ENCODE measurements around the gene ODF2L. TPM values are rescaled to one million over a fixed set of nuclear protein-coding genes. Genes with fewer than 3 reads are reported as not detected.
"Not testable (repeated sequence)": the region's sequence is repeated elsewhere in the genome, so short reads cannot be mapped to it uniquely, and the experiment has no call there.

The ODF2L gene
- total and polyA plus RNA-seq, 2 donors (not counting 1 experiment from before 2014, with no cell fraction given) = 16.7 to 25.9 TPM

GRCh38 chr1:86356247-86356646, 39.9 kb downstream of the ODF2L start:
- Histone ChIP-seq H2AFZ (ENCODE audit: low read length) (no peak overlapping the region), H3K4me3 (replicated peaks in 1 of 4; ENCODE audit: control extremely low read depth in 1 of 4, insufficient read depth in 1 of 4, low read depth in 3 of 4, low read length in 4 of 4) (no peak overlapping the region), H3K9me3 (ENCODE audit: control insufficient read depth, insufficient read depth, low read depth, low read length) (no peaks in the 10 kb centered on the region), H3K4me1 (ENCODE audit: control insufficient read depth, extremely low read depth, insufficient read depth, low read length) (no peaks in the 10 kb centered on the region), H3K4me2 (ENCODE audit: extremely low read depth, insufficient read depth, low read length) (no peak overlapping the region), H3K9ac (ENCODE audit: insufficient read depth, low read length) (no peak overlapping the region), H3K27ac (ENCODE audit: insufficient read depth, low read length) (no peak overlapping the region), H3K27me3 (ENCODE audit: control insufficient read depth, insufficient read depth, low read length) (no peaks in the 10 kb centered on the region), H4K20me1 (ENCODE audit: control insufficient read depth, extremely low read depth, insufficient read depth, low read length) (no peaks in the 10 kb centered on the region), H3K79me2 (ENCODE audit: control insufficient read depth, insufficient read depth, low read length) (no peaks in the 10 kb centered on the region), H3K36me3 (ENCODE audit: control insufficient read depth, insufficient read depth, low read length) (peaks cover 5% of the 10 kb centered on the region)
- TF ChIP-seq EZH2 (IDR thresholded peaks at IDR 0.05; ENCODE audit: low read length, missing control alignments) (no peak), CTCF (conservative IDR thresholded peaks at IDR 0.05 in 1 of 2, IDR thresholded peaks at IDR 0.05 in 1 of 2; ENCODE audit: low read depth in 1 of 2, low read length in 2 of 2) (peak in 1 of 2 donors; percentile 21)
- DNase-seq (ENCODE audit: low read depth in 2 of 2) = peak; percentile 19 to 22

GRCh38 chr1:86352086-86352485, 44.0 kb downstream of the ODF2L start:
- no peaks in the 10 kb centered on the region for H3K27me3 ChIP-seq (ENCODE audit: control insufficient read depth, insufficient read depth, low read length)
- H4K20me1 ChIP-seq (ENCODE audit: control insufficient read depth, extremely low read depth, insufficient read depth, low read length) = no peaks in the 10 kb centered on the region

GRCh38 chr1:86350230-86350629, 45.9 kb downstream of the ODF2L start:
- DNase-seq (ENCODE audit: low read depth in 2 of 2); H3K4me2 ChIP-seq (ENCODE audit: extremely low read depth, insufficient read depth, low read length); H3K27me3 ChIP-seq (ENCODE audit: control insufficient read depth, insufficient read depth, low read length); H3K4me1 ChIP-seq (ENCODE audit: control insufficient read depth, extremely low read depth, insufficient read depth, low read length); H3K36me3 ChIP-seq (ENCODE audit: control insufficient read depth, insufficient read depth, low read length); H3K9me3 ChIP-seq (ENCODE audit: control insufficient read depth, insufficient read depth, low read depth, low read length); H3K4me3 ChIP-seq (replicated peaks in 1 of 4; ENCODE audit: control extremely low read depth in 1 of 4, insufficient read depth in 1 of 4, low read depth in 3 of 4, low read length in 4 of 4); H3K27ac ChIP-seq (ENCODE audit: insufficient read depth, low read length); H3K9ac ChIP-seq (ENCODE audit: insufficient read depth, low read length); H3K79me2 ChIP-seq (ENCODE audit: control insufficient read depth, insufficient read depth, low read length); H2AFZ ChIP-seq (ENCODE audit: low read length); H4K20me1 ChIP-seq (ENCODE audit: control insufficient read depth, extremely low read depth, insufficient read depth, low read length): not testable (repeated sequence)

More at GRCh38 chr1:86352086-86352485, 44.0 kb downstream of the ODF2L start:
- no peaks in the 10 kb centered on the region for H3K79me2 ChIP-seq (ENCODE audit: control insufficient read depth, insufficient read depth, low read length)
- H3K36me3 ChIP-seq (ENCODE audit: control insufficient read depth, insufficient read depth, low read length) = peaks cover 5% of the 10 kb centered on the region
- no peaks in the 10 kb centered on the region for H3K4me1 ChIP-seq (ENCODE audit: control insufficient read depth, extremely low read depth, insufficient read depth, low read length)
- no peak overlapping the region for H2AFZ ChIP-seq (ENCODE audit: low read length)
- no peak overlapping the region for H3K4me3 ChIP-seq (replicated peaks in 1 of 4; ENCODE audit: control extremely low read depth in 1 of 4, insufficient read depth in 1 of 4, low read depth in 3 of 4, low read length in 4 of 4)
- H3K9me3 ChIP-seq (ENCODE audit: control insufficient read depth, insufficient read depth, low read depth, low read length) = no peaks in the 10 kb centered on the region
- peak in 1 of 2 donors; percentile 36 for DNase-seq (ENCODE audit: low read depth in 2 of 2)
- H3K4me2 ChIP-seq (ENCODE audit: extremely low read depth, insufficient read depth, low read length) = no peak overlapping the region
- TF ChIP-seq CTCF (conservative IDR thresholded peaks at IDR 0.05 in 1 of 2, IDR thresholded peaks at IDR 0.05 in 1 of 2; ENCODE audit: low read depth in 1 of 2, low read length in 2 of 2) (no peak), EZH2 (IDR thresholded peaks at IDR 0.05; ENCODE audit: low read length, missing control alignments) (no peak)
- H3K9ac ChIP-seq (ENCODE audit: insufficient read depth, low read length) = no peak overlapping the region
- H3K27ac ChIP-seq (ENCODE audit: insufficient read depth, low read length) = no peak overlapping the region

All from fibroblast of lung (primary cell).